ENCODE results near the gene CDC42EP4. TPM values are rescaled to one million over a fixed set of nuclear protein-coding genes. Genes with fewer than 3 reads are reported as not detected.

The CDC42EP4 gene, protein sequence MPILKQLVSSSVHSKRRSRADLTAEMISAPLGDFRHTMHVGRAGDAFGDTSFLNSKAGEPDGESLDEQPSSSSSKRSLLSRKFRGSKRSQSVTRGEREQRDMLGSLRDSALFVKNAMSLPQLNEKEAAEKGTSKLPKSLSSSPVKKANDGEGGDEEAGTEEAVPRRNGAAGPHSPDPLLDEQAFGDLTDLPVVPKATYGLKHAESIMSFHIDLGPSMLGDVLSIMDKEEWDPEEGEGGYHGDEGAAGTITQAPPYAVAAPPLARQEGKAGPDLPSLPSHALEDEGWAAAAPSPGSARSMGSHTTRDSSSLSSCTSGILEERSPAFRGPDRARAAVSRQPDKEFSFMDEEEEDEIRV
- total RNA-seq, result 0.86 and 0.95 TPM in 2 replicates

GRCh38 chr17:73311781-73312641 lies at the start of gene CDC42EP4:
CDC42EP4 (minus strand) TSS chr17:73312001; CDS start chr17:73286500, 25,501 bp downstream.
- intact Hi-C loops (cut with micrococcal nuclease), result loop anchor here (1.0 to 2.0 kb wide), 3 partner anchors 59 to 119 kb away; partner anchors contain the start of gene COG1
- Mint-ChIP-seq H3K27ac (peak within 1 kb of the TSS; percentile 25), H3K36me3 (ENCODE audit: low read depth) (no peaks in the 10 kb centered on the region), H3K4me3 (peak within 1 kb of the TSS; percentile 86), H3K4me1 (peaks cover 5% of the 10 kb centered on the region), H3K27me3 (peaks cover 9% of the 10 kb centered on the region), H3K9me3 (no peaks in the 10 kb centered on the region)
- DNase-seq, result peak; percentile 97

DNA sequence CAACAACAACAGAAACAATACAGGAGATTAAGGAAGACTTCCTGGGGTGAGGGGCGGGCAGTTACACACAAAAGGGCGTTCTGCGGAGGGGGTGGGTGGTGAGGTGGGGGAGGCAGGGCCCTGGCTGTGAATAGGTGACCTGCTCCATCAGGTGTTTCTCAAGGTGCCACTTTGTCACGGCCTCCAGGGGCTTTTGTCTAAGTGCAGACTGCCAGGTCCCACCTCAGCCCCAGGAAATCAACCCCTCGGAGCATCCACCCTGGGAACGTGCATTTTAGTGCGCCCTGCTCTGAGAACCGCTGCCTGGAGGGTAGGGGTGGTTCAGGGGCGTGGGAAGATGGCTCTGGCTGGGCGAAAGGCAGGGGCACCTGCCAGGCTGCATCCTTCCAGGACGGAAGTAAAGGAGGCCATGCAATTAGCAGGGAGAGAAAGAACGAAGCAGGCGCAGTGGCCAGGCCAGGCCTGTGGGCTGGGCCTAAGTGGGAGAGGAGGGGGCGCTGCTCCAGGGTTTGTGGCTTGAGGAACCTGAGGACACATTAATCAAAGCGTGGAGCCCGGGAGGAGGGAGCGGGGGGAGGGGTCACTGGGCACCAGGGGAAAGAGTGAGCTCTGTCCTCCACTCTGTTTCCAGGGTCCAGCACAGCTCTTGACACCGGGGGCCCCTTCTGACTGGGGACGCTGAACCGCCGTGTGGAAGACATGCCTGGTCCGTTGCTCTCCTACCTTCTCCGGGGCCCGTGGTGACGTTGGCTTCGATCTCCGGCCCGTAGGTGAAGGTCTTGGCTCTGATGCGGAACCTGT lies 49.4 kb upstream of the CDC42EP4 start:
- no peaks in the 10 kb centered on the region for H3K36me3 Mint-ChIP-seq (ENCODE audit: low read depth)
- intact Hi-C loops (cut with micrococcal nuclease), result loop anchor here (10.0 kb wide), 1 partner anchor 376 kb away; no protein-coding TSS in a partner anchor
- H3K27me3 Mint-ChIP-seq, result no peaks in the 10 kb centered on the region
- no peak for DNase-seq
- no peak overlapping the region for H3K4me3 Mint-ChIP-seq
- no peaks in the 10 kb centered on the region for H3K9me3 Mint-ChIP-seq
- no peak overlapping the region for H3K27ac Mint-ChIP-seq
- no peaks in the 10 kb centered on the region for H3K4me1 Mint-ChIP-seq

DNA sequence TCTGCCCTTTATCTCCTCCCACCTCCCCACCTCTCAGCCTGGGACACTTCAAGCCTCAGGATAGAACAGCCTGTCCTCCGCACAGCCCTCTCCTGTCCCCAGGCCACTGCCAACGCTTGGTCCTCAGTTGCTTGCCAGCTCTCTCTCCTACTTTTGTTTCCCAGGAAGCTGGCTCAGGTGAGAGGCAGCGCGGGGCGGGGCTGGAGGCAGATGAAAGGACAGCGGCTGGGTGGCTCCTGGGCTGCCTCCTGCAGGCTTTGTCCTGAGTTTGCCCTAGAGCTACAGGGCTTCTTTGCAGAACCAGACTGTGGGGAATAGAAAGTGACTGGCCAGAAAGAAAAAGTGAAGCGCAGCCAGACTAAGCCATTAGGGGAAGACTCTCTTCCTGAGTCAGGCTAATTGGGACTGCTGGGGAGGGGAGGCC lies 48.2 kb upstream of the CDC42EP4 start:
- no peak overlapping the region for H3K27ac Mint-ChIP-seq
- intact Hi-C loops (cut with micrococcal nuclease), result loop anchor here (10.0 kb wide), 1 partner anchor 375 kb away; no protein-coding TSS in a partner anchor

DNA sequence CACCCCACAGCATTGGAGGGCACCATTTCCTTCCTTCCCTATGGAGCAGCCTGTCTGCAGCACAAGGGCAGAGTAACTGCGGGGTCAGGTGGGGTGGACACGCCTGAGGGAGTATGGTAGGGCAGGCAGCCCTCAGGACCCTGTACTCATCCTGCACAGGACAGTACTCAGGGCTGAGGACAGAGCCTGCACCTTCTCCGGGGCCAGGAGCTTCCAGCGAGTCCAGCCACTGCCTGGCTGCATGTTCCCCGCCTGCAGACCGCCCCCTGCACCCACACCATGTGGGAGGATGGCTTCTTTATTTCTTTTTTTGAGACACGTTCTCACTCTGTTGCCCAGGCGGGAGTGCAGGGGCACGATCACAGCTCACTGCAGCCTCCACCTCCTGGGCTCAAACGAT lies 47.6 kb upstream of the CDC42EP4 start:
- H3K36me3 Mint-ChIP-seq (ENCODE audit: low read depth), result no peaks in the 10 kb centered on the region
- no peaks in the 10 kb centered on the region for H3K27me3 Mint-ChIP-seq
- no peak for DNase-seq
- no peaks in the 10 kb centered on the region for H3K4me1 Mint-ChIP-seq
- H3K4me3 Mint-ChIP-seq, result no peak overlapping the region
- no peaks in the 10 kb centered on the region for H3K9me3 Mint-ChIP-seq
- H3K27ac Mint-ChIP-seq, result no peak overlapping the region
- intact Hi-C loops (cut with micrococcal nuclease), result no loop called here

More for the DNA sequence above, 48.2 kb upstream of the CDC42EP4 start:
- Mint-ChIP-seq H3K9me3 (no peaks in the 10 kb centered on the region), H3K27me3 (no peaks in the 10 kb centered on the region), H3K4me1 (no peaks in the 10 kb centered on the region), H3K36me3 (ENCODE audit: low read depth) (no peaks in the 10 kb centered on the region), H3K4me3 (no peak overlapping the region)
- DNase-seq, result no peak

GRCh38 chr17:73358668-73359067 lies 46.9 kb upstream of the CDC42EP4 start:
- intact Hi-C loops (cut with micrococcal nuclease), result no loop called here
- Mint-ChIP-seq H3K36me3 (ENCODE audit: low read depth) (no peaks in the 10 kb centered on the region), H3K27ac (no peak overlapping the region), H3K9me3 (no peaks in the 10 kb centered on the region), H3K27me3 (no peaks in the 10 kb centered on the region), H3K4me3 (no peak overlapping the region), H3K4me1 (no peaks in the 10 kb centered on the region)
- DNase-seq, result no peak

DNA sequence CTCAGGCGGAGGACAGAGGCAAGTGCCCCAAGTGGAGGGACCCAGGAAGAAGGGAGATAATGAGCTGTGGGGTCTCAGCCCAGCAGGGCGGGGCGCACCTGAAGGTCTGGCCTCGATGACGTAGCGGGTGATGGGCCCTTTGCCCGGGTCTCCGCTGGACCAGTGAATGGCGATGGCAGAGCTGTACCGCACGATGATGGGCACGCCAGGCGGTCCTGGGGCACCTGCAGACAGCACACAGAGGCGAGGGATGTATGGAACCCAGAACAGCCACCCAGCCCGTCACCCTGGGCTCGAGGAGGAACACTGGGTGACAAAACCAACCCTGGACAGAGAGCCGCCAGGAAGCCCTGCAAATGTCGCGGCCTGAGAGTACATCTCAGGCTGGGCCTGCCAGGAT lies 46.2 kb upstream of the CDC42EP4 start:
- Mint-ChIP-seq H3K4me3 (no peak overlapping the region), H3K9me3 (no peaks in the 10 kb centered on the region), H3K27me3 (no peaks in the 10 kb centered on the region), H3K4me1 (no peaks in the 10 kb centered on the region), H3K27ac (no peak overlapping the region), H3K36me3 (ENCODE audit: low read depth) (no peaks in the 10 kb centered on the region)
- intact Hi-C loops (cut with micrococcal nuclease), result no loop called here
- DNase-seq, result no peak

- Mint-ChIP-seq H3K27ac (no peak overlapping the region), H3K4me3 (no peak overlapping the region), H3K36me3 (ENCODE audit: low read depth) (no peaks in the 10 kb centered on the region), H3K27me3 (no peaks in the 10 kb centered on the region), H3K4me1 (no peaks in the 10 kb centered on the region), H3K9me3 (no peaks in the 10 kb centered on the region)
- no peak for DNase-seq
- intact Hi-C loops (cut with micrococcal nuclease), result no loop called here
These were observed 45.5 kb upstream of the CDC42EP4 start for GRCh38 chr17:73357318-73357717.

GRCh38 chr17:73356561-73357170 lies 44.9 kb upstream of the CDC42EP4 start:
- Mint-ChIP-seq H3K4me1 (no peaks in the 10 kb centered on the region), H3K9me3 (no peaks in the 10 kb centered on the region)
- intact Hi-C loops (cut with micrococcal nuclease), result no loop called here

DNA sequence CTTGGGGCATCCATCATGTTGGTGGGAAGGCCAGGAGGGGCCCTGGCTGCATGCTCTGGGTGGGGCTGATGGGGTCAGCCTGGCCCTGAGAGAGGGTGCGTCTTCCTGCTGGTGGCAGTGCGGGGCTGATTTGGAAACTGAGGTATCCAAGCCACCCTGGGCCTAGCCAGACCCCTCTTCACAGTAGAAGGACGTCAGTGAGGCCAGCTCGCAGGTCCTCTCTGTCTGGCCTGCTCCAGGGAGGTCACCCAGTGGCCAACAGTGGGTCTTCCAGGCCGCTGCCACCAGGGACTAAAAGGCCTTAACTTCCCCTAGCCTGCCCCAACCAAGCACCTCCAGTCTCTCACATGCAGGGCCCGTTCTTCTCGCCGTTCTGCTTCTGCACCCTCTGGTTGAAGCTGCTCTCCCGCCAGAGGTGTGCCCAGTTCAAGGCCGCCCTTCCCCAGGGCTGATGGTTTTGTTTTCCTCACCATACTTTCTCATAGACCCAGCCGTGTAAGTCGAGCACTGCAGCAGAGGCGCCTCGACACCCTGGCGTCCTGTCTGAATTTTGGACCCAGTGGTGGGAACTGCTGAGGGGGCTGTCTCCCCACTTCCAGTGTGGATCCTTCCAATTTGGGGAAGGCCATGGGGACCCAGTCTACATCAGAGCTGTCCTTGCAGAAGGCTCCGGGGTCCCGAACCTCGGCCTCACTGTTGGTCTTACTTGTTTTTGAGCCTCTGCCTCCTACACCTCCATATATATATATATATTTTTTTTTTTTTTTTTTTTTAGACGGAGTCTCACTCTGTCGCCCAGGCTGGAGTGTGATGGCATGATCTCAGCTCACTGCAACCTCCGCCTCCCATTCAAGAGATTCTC lies 42.9 kb upstream of the CDC42EP4 start:
- Mint-ChIP-seq H3K36me3 (ENCODE audit: low read depth) (no peaks in the 10 kb centered on the region), H3K4me1 (no peaks in the 10 kb centered on the region), H3K27me3 (no peaks in the 10 kb centered on the region), H3K4me3 (no peak overlapping the region), H3K27ac (no peak overlapping the region), H3K9me3 (no peaks in the 10 kb centered on the region)
- intact Hi-C loops (cut with micrococcal nuclease), result no loop called here
- DNase-seq, result no peak

More at GRCh38 chr17:73356561-73357170, 44.9 kb upstream of the CDC42EP4 start:
- H3K36me3 Mint-ChIP-seq (ENCODE audit: low read depth), result no peaks in the 10 kb centered on the region
- H3K27me3 Mint-ChIP-seq, result no peaks in the 10 kb centered on the region
- H3K27ac Mint-ChIP-seq, result no peak overlapping the region
- no peak for DNase-seq
- H3K4me3 Mint-ChIP-seq, result no peak overlapping the region

DNA sequence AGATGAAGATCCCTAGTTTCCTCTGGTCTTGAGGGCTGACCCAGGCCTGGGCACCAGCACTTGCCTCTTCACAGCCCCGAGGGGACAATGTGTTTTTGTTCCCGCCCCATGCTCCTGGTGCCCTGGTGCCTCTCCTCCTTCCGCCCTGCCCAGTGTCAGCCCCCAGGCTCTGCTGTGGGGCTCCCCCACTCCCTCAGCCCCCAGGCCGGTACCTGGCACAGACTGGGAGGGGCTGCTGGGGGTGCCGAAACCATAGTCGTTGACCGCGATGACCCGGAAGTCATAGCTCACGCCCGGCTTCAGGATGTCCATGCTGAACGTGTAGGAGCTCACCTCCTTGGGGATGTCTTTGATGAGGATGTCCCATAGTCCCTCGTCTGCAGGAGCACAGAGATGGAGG lies 40.5 kb upstream of the CDC42EP4 start:
- Mint-ChIP-seq H3K27me3 (no peaks in the 10 kb centered on the region), H3K27ac (no peak overlapping the region), H3K4me3 (no peak overlapping the region), H3K4me1 (no peaks in the 10 kb centered on the region), H3K36me3 (ENCODE audit: low read depth) (no peaks in the 10 kb centered on the region), H3K9me3 (no peaks in the 10 kb centered on the region)
- intact Hi-C loops (cut with micrococcal nuclease), result no loop called here
- DNase-seq, result no peak

DNA sequence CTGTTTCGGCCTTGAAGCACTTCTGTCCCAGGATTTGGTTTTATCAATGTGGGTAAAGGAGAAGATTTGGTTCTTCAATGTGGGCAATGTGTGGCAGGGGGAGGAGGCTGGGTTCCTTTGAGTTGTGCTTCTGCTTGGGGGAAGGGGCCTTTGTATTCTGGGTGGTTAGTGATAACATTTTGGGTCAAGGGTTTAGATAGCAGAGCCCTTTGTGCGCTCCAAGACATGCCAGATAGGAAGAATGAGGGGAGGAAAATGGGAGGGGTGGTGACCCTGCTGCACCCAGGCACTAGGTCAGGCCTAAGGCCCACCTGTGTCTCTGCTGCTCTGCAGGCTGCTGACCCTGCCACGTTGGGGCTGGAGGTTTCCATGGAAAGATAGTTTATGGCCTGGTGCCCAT lies 40.0 kb upstream of the CDC42EP4 start:
- no peaks in the 10 kb centered on the region for H3K27me3 Mint-ChIP-seq
- no peaks in the 10 kb centered on the region for H3K36me3 Mint-ChIP-seq (ENCODE audit: low read depth)
- DNase-seq, result no peak
- H3K27ac Mint-ChIP-seq, result no peak overlapping the region
- H3K4me3 Mint-ChIP-seq, result no peak overlapping the region
- intact Hi-C loops (cut with micrococcal nuclease), result no loop called here
- no peaks in the 10 kb centered on the region for H3K9me3 Mint-ChIP-seq
- no peaks in the 10 kb centered on the region for H3K4me1 Mint-ChIP-seq

DNA sequence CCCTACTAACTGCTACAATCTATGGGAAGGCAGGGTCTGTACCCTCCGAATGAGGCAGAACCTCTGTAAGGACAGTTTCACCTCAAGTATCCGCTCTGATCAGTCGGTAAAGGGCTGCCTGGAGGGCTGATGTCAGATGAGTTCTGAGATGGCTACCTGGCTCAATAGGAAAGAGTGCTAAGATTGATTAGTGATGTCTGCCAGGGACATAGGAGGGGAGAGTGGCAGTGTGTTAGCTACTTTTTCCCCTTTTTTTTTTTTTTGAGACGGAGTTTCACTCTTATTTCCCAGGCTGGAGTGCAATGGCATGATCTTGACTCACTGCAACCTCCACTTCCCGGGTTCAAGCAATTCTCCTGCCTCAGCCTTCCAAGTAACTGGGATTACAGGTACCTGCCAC lies 39.1 kb upstream of the CDC42EP4 start:
- Mint-ChIP-seq H3K27ac (no peak overlapping the region), H3K4me1 (no peaks in the 10 kb centered on the region), H3K9me3 (no peaks in the 10 kb centered on the region), H3K27me3 (no peaks in the 10 kb centered on the region), H3K4me3 (no peak overlapping the region), H3K36me3 (ENCODE audit: low read depth) (no peaks in the 10 kb centered on the region)
- no peak for DNase-seq
- intact Hi-C loops (cut with micrococcal nuclease), result no loop called here
